ENCODE results near the gene MYPOP.

- peak in 2 of 3 experiments; percentile 37 to 39; a peak in 4 of 6 replicates for TF ChIP-seq CTCF (IDR thresholded peaks at IDR 0.05 in 2 of 3, conservative IDR thresholded peaks at IDR 0.05 in 1 of 3; ENCODE audit: borderline replicate concordance in 1 of 3, insufficient read depth in 1 of 3, low read depth in 2 of 3, low read length in 2 of 3)
- TF ChIP-seq, protein P1, sequence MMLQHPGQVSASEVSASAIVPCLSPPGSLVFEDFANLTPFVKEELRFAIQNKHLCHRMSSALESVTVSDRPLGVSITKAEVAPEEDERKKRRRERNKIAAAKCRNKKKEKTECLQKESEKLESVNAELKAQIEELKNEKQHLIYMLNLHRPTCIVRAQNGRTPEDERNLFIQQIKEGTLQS (IDR thresholded peaks at IDR 0.05): no peak
Observed at GRCh38 chr19:45922281-45922680, 19.9 kb upstream of the MYPOP start.
